ENCODE measurements around the gene CEBPA.

Gene CEBPA

DNA sequence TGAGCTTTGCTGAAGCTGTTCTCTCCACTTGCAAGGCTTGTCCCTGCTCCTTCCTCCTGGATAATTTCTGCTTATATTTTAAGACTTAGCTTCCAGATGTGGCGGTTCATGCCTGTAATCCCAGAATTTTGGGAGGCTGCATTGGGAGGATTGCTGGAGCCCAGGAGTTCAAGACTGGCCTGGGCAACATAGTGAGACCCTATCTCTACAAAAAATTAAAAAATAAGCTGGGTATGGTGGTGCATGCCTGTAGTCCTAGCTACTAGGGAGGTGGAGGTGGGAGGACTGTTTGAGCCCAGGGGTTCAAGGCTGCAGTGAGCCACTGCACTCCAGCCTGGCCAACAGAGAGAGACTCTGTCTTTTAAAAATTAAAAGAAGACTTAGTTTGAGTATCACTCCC is 31.6 kb downstream of the CEBPA start:
- FAIRE-seq = no peak

DNA sequence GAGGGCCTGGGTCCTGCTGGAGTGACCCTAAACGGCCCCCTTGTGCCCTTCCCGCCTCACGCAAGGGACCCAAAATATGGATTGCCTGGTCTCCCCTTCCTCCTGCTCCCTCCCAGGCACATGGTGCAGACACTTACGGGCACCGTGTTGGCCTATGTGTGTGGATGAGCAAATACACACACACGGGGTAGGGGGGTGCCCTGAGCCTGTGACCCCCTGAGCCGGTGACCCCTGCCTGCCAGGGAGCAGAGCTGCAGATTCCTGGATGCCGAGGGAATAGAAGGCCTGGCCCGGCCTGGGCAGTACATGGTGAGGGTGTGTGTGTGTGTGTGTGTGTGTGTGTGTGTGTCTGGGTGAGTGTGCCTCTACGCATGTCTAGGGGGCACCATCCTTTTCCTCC is 33.3 kb downstream of the CEBPA start:
- FAIRE-seq = no peak

DNA sequence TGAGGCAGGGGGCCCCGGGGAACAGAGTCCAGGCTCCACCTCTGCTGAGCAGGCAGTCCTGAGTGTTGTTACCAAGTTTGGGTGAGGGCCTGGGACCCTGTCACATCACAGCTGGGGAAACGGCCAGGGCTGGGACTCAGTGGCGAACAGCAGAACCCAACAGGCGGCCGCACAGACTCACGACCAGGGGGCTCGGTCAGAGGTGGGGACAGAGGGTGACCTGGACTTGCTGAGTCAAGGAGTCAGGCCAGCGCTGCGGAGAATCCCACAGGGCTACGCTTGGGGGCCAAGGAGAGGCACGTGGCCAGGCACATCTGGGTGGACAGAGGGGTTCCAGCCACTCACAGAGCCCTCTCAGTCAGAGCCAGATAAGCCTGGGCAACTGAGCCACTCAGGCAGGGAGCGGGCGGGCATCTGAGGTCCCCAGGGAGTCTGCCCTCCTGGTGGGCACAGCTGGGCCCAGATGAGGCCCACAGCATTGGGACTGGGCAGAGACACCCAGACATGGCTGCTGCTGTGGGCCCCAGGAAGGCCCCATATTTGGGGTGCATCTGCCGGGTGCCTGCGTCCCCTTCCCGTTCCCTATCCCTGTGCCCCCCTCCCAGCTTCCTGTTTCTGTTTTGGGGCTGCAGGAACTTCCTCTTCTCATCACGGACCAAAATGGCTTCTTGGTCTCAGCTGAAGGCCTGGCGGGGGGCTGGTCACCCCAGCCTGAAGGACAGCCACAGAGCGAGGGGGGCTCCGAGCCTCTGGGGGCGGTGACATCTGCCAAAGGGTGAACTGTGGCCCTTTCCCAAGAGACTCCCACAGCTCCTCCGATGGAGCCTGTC is 34.0 kb downstream of the CEBPA start:
- FAIRE-seq = no peak

GRCh38 chr19:33267706-33268105 is 34.6 kb downstream of the CEBPA start:
- no peak for FAIRE-seq

DNA sequence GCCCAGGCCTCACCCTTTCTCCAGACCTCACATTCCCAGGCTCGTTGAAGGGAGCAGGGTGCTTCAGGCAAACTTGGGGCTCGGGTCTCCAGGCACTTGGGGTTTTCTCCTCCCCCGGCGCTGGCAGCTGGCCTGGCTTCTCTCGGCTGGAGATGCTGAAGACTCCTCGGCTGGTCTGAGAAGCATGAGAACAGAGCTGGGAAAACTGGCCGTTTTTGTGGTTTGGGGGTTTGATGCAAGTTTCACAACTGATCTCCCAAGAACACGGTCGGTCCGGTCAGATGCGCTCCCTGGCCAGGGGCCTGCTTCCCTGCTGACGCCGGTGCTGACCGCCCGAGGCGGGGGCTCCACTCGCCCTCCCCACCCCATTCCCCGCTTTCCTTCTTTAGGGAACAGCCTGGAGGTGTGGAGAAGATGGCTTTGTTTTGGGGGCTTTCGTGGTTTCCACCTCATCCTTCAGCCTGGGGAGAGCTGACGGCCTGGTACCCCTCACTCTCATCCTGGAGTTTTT is 35.3 kb downstream of the CEBPA start:
- FAIRE-seq = no peak

- no peak for FAIRE-seq
Observed at GRCh38 chr19:33264881-33265445, 37.4 kb downstream of the CEBPA start.

- no peak for FAIRE-seq
Observed at GRCh38 chr19:33263325-33264023, 38.9 kb downstream of the CEBPA start.

DNA sequence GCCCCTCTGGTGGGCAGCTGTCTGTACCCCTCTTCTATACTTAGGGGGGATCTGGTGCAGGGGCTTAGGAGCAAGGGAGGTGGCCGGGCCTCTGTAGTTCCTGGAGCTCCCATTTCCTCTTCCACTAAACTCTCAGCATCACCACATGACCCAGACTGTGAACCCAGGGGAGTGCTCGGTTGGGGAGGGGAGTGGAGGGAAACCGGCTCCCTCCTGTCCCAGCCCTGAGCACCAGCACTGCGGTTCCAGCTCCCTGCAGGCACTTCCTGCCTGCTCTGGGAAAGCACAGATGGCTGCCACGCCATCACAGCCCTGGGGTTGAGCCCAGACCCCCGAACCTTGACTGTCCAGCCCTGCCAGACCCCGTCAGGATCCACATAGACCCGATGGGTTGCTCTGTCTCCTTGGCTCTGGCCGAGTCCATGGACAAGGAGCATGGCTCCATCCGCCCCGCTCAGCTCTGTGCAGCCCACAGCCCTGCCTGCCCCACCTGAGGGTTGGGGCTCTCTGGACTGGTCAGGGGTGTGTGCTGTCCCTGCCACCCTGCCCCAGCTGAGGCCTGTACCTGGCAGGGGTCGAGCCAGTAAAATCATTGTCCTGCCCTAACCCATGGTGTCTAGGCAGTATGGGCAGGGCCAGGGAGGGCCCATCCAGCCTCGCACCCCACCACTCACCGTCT is 40.7 kb downstream of the CEBPA start:
- no peak for FAIRE-seq

DNA sequence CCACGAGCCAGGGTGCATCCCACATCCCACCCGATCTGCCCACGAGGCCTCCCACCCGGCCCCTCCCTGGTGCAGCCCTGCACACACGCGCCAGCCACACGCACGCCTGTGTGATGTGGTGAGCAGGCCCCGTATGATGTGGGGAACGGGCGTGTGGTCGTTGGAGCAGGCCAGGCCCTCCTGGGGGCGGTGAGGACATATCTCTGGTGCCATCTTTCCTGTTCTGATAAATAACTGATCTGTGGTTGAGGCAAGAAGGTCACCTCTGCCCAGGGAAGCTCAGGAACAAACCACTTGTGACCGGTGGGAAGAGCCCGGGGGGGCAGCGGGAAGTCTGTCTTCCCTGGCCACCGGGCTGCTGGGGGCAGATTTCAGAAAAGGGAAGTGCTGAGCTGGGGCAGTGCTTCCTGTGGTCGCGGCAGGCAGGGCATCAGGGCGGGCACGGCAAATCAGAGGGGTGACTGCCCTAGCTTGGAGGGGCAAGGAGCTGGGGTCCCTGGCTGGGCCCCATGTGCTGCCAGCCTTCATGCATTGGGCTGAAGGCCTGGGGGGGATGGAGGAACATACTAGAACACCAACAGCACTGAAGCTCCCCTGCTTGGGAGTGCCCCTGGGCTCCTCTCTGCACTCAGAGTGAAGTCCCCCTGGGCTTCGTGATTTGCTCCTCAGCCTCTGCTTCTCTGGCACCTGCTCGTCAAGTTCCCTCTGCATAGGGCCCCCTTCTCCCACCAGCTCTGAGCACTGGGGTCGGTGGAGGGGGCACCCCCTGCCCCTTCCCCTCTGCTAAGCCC is 41.5 kb downstream of the CEBPA start:
- no peak for FAIRE-seq

DNA sequence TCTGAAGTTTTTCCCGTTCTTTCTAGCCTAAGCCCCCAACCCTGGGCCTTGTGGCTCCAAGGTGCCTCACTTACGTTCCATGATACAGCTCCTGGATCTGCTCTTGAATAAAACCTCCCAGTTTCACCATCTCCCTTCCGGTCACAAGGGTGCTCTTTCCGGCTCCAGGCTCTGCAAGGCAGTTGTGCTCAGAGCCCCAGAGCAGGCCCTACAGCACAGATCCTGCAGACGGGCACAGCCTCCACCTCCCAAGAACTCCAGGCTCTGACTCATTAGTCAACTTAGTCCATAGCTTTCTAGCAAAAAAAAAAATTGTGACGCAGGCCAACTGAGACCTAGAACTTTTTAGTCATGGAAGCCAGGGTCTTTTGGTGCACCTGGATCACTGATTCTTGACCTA is 42.8 kb downstream of the CEBPA start:
- no peak for FAIRE-seq

DNA sequence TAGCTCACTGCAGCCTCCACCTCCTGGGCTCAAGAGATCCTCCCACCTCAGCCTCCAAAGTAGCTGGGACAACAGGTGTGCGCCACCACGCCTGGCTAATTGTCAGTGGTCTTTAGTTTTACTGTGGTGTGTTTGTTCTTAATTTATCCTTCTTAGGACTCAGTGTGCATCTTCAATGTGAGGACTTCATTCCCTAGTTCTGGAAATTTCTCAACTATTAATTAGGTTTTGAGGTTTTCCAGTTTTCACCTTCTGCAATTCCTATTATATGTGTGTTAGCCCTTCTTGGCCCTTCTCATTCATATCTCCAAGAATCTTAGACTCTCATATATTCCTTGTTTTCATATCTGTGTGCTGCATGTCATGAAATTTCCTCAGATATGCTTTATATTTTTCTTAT is 44.5 kb downstream of the CEBPA start:
- FAIRE-seq = no peak

DNA sequence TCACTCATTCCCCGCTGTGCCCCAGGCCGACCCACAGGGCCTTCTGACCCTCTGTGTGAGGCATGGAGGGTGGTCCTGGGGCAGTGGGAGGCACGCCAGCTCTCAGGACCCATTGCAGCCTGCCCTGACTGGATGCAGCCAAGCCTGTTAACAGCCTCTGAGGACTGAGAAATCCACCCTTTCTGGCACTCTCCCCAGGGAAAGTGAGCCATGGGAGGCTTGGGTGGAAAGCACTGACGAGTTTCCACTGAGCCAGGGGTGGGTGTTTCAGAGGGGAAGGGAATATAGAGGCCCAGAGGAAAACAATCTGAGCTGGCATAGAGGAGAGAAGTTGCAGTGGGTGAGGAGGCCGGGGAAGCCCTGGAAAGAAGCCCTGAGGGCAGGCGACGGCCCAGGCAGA is 46.1 kb downstream of the CEBPA start:
- FAIRE-seq = no peak

GRCh38 chr19:33255781-33256180 is 46.6 kb downstream of the CEBPA start:
- FAIRE-seq = no peak

DNA sequence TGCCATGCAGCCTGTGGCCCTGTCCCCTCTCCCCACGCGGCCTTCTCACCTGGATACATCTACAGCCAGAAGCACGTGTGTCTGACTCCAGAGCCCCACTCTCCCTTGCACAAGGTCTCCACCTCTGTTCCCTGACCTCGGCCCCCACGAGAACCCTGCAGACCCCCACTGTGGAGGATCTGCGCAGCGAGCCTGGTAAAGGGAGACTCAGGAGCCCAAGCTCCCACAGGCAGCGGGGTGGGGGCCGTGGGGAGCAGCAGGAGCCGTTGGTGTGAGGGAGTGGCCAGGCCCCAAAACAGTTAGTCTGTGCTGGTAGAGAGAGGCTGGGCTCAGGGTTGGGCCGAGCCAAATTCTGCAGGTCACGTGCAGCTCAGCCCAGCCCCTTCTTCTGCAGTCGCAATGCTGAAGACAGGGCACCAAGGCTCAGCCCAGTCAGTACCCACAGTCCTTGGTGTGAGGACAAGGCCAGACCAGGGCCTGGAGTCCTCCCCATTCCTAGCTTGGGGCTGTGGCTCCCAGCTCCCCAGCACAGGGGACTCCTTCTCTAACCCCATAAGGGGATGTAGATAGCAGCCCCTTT is 48.0 kb downstream of the CEBPA start:
- no peak for FAIRE-seq

DNA sequence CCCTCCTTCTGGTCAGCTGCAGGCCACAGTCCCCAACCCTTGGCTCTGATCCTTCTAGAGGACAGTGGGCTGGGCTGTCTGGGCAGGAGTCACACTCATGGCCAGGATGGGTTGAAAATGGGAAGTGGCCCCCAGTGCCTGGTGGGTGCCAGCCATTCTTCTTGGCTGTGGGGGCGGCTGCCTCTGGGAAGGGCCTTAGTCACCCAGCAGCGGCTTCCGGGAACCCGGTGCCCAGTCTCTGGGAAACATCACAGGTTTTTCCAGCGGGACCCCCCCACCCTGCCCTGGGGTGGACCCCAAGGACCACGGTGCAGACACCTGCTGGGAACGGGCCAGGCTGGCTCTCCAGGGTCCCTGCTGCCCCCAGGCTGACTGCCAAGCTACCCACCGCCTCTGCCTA is 49.4 kb downstream of the CEBPA start:
- no peak for FAIRE-seq

DNA sequence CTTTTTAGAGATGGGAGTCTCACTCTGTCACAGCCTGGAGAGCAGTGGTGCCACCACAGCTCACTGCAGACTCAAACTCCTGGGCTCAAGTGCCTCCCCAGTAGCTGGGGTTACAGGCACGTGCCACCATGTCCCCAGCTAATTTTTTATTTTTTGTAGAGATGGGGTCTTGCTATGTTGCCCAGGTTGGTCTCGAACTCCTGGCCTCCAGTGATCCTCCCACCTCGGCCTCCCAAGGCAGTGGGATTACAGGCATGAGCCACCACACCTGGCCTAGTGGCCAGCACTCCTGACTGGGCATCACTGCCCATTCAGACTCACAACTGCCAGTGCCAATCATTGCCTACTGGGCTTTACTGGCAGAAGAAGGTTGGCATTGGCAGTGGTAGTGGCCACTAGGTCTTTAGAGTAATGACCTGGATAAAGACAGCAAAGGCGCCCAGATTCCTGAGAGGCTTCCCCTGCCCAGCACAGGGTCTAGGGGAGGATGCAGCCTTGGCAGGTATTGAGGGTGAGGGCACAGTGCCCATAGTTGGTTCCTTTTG is 49.8 kb downstream of the CEBPA start:
- FAIRE-seq = no peak

GRCh38 chr19:33251526-33252090 is 50.7 kb downstream of the CEBPA start:
- FAIRE-seq = no peak

DNA sequence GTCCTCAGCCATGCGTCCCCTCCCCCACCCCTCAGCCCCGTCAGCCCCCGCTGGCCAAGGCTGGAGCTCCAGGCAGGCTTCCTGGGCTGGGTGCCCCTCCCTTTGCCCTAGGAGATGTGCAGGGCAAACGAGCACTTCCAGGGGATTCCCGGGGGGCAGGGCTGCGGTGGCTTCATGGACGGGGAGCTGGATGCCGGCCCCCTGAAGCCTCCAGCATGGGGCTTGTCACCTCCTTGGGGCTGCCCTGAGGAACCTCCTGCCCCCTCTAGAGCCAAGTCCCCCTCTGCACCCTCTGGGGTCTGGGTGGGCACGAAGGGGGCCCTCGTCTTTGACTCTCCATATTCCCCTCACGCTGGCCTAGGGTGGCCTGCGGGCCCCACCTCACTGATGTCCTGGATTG is 51.3 kb downstream of the CEBPA start:
- no peak for FAIRE-seq

- no peak for FAIRE-seq
Observed at GRCh38 chr19:33250500-33250899, 51.8 kb downstream of the CEBPA start.
